ENCODE results near the gene NUP205. TPM values are rescaled to one million over a fixed set of nuclear protein-coding genes. Genes with fewer than 3 reads are reported as not detected.
A peak's percentile ranks its signal among the peaks of the same experiment; 100 is the strongest.

NUP205 gene
- total and polyA plus RNA-seq, 2 donors (not counting 1 experiment from before 2014, with no cell fraction given): 31.4 to 70.3 TPM

DNA sequence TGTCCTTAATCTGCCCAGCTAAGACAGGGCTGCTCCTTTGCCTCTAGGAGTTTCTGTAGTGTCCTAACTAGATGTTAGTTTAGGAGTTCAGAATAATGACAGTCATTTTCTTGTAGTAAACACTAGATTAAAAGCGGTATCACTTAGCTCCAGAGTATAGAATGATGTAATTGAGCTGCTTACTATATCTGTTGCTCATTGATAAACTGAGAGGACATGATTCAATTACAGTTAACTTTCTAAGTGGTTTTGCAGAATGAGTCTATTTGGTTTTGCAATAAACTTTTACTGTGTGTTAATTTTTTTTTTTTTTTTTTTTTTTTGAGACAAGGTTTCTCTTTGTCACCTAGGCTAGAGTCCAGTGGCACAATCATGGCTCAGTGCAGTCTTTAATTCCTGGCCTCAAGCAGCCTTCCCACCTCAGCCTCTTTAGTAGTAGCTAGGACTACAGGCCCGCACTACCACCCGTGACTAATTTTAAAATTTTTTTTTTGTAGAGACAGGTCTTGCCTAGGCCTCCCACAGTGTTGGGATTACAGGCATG lies 106.4 kb downstream of the NUP205 start:
- Histone ChIP-seq H3K4me2 (replicated peaks; ENCODE audit: low read depth, low read length, poor library complexity, severe bottlenecking) (peak overlapping the region; percentile 10), H3K79me2 (ENCODE audit: control insufficient read depth, insufficient read depth, low read length) (peaks cover 53% of the 10 kb centered on the region), H3K9me3 (ENCODE audit: control extremely low read depth in 1 of 3, control insufficient read depth in 2 of 3, insufficient read depth in 1 of 3, low read length in 2 of 3) (no peaks in the 10 kb centered on the region), H2AFZ (ENCODE audit: insufficient read depth, low read depth, low read length, poor library complexity, severe bottlenecking) (no peak overlapping the region), H4K20me1 (ENCODE audit: control insufficient read depth, insufficient read depth, low read length, poor library complexity, severe bottlenecking) (peaks cover 15% of the 10 kb centered on the region), H3K36me3 (replicated peaks in 1 of 2; ENCODE audit: control extremely low read depth in 1 of 2, control insufficient read depth in 1 of 2, extremely low read depth in 1 of 2, insufficient read depth in 2 of 2, low read length in 1 of 2) (peaks cover 3 to 6% of the 10 kb centered on the region in 2 experiments), H3K4me3 (ENCODE audit: control extremely low read depth in 1 of 5, extremely low read depth in 1 of 5, insufficient read depth in 1 of 5, low read depth in 2 of 5, low read length in 4 of 5) (no peak overlapping the region), H3K27me3 (replicated peaks in 1 of 4; ENCODE audit: control extremely low read depth in 1 of 4, control insufficient read depth in 3 of 4, insufficient read depth in 4 of 4, low read length in 3 of 4) (no peaks in the 10 kb centered on the region), H3K4me1 (ENCODE audit: control insufficient read depth in 2 of 2, insufficient read depth in 2 of 2, low read length in 2 of 2) (peaks cover 15 to 32% of the 10 kb centered on the region in 2 donors), H3K9ac (ENCODE audit: low read length) (no peak overlapping the region), H3K27ac (ENCODE audit: low read length in 2 of 2) (peak overlapping the region in 1 of 2 donors; percentile 8)
- CTCF ChIA-PET: interaction anchor here (0.6 to 6.4 kb wide), 3 partner anchors 9 to 19 kb away, joined by 3 to 46 read pairs (median 12); no protein-coding TSS in a partner anchor
- H3K4me3 Mint-ChIP-seq: peak overlapping the region; percentile 74
- peaks cover 41% of the 10 kb centered on the region for H3K4me1 Mint-ChIP-seq
- intact Hi-C loops (cut with micrococcal nuclease): loop anchor here (5.0 kb wide), 2 partner anchors 343 to 382 kb away; no protein-coding TSS in a partner anchor
- no peaks in the 10 kb centered on the region for H3K27me3 Mint-ChIP-seq
- H3K9me3 Mint-ChIP-seq (ENCODE audit: insufficient read depth): no peaks in the 10 kb centered on the region
- TF ChIP-seq EZH2 (IDR thresholded peaks at IDR 0.05; ENCODE audit: borderline replicate concordance, insufficient read depth, low read depth, low read length, poor library complexity, severe bottlenecking) (no peak), CTCF (IDR thresholded peaks at IDR 0.05) (no peak)
- POLR2A ChIA-PET: no interaction called here
- ATAC-seq (ENCODE audit: low read depth) (no peak), DNase-seq (no peak)
- WGBS (ENCODE audit: insufficient coverage): 90% methylated on average over 2 of the region's 3 CpGs
- peak overlapping the region; percentile 56 for H3K27ac Mint-ChIP-seq

- H3K27ac ChIP-seq (ENCODE audit: low read length in 2 of 2): no peak overlapping the region
- H3K36me3 ChIP-seq (replicated peaks in 1 of 2; ENCODE audit: control extremely low read depth in 1 of 2, control insufficient read depth in 1 of 2, extremely low read depth in 1 of 2, insufficient read depth in 2 of 2, low read length in 1 of 2): peaks cover 3 to 6% of the 10 kb centered on the region in 2 experiments
- H3K9me3 ChIP-seq (ENCODE audit: control extremely low read depth in 1 of 3, control insufficient read depth in 2 of 3, insufficient read depth in 1 of 3, low read length in 2 of 3): no peaks in the 10 kb centered on the region
- H3K4me1 ChIP-seq (ENCODE audit: control insufficient read depth in 2 of 2, insufficient read depth in 2 of 2, low read length in 2 of 2): peaks cover 15 to 32% of the 10 kb centered on the region in 2 donors
- CTCF ChIA-PET: no interaction called here
- no peaks in the 10 kb centered on the region for H3K27me3 ChIP-seq (replicated peaks in 1 of 4; ENCODE audit: control extremely low read depth in 1 of 4, control insufficient read depth in 3 of 4, insufficient read depth in 4 of 4, low read length in 3 of 4)
- H3K4me3 Mint-ChIP-seq: no peak overlapping the region
- DNase-seq (no peak), ATAC-seq (ENCODE audit: low read depth) (no peak)
- TF ChIP-seq EZH2 (IDR thresholded peaks at IDR 0.05; ENCODE audit: borderline replicate concordance, insufficient read depth, low read depth, low read length, poor library complexity, severe bottlenecking) (no peak), CTCF (IDR thresholded peaks at IDR 0.05) (no peak)
- H3K9ac ChIP-seq (ENCODE audit: low read length): no peak overlapping the region
- H3K4me1 Mint-ChIP-seq: peaks cover 46% of the 10 kb centered on the region
- H3K9me3 Mint-ChIP-seq (ENCODE audit: insufficient read depth): no peaks in the 10 kb centered on the region
- no peaks in the 10 kb centered on the region for H3K27me3 Mint-ChIP-seq
- H3K27ac Mint-ChIP-seq: no peak overlapping the region
- H3K79me2 ChIP-seq (ENCODE audit: control insufficient read depth, insufficient read depth, low read length): peaks cover 63% of the 10 kb centered on the region
- H3K4me2 ChIP-seq (replicated peaks; ENCODE audit: low read depth, low read length, poor library complexity, severe bottlenecking): no peak overlapping the region
- no CpG with 5 or more reads among the region's 3 CpGs for WGBS (ENCODE audit: insufficient coverage)
- peaks cover 22% of the 10 kb centered on the region for H4K20me1 ChIP-seq (ENCODE audit: control insufficient read depth, insufficient read depth, low read length, poor library complexity, severe bottlenecking)
- POLR2A ChIA-PET: no interaction called here
- H2AFZ ChIP-seq (ENCODE audit: insufficient read depth, low read depth, low read length, poor library complexity, severe bottlenecking): no peak overlapping the region
- no peak overlapping the region for H3K4me3 ChIP-seq (ENCODE audit: control extremely low read depth in 1 of 5, extremely low read depth in 1 of 5, insufficient read depth in 1 of 5, low read depth in 2 of 5, low read length in 4 of 5)
- intact Hi-C loops (cut with micrococcal nuclease): no loop called here
Measured at GRCh38 chr7:135665042-135665441, 107.3 kb downstream of the NUP205 start.
